ENCODE results near the gene CSNK1D.

GRCh38 chr17:82316651-82317393 is 43.3 kb upstream of the CSNK1D start:
- no peak for TF ChIP-seq POLR2A (IDR thresholded peaks at IDR 0.05)
- TF ChIP-seq CTCF (IDR thresholded peaks at IDR 0.05), result no peak
- TF ChIP-seq POLR2AphosphoS5 (IDR thresholded peaks at IDR 0.05), result no peak
- TF ChIP-seq EP300 (IDR thresholded peaks at IDR 0.05), result no peak

Data from stomach (tissue), 4 donors.